ENCODE data around the gene MEI1.

DNA sequence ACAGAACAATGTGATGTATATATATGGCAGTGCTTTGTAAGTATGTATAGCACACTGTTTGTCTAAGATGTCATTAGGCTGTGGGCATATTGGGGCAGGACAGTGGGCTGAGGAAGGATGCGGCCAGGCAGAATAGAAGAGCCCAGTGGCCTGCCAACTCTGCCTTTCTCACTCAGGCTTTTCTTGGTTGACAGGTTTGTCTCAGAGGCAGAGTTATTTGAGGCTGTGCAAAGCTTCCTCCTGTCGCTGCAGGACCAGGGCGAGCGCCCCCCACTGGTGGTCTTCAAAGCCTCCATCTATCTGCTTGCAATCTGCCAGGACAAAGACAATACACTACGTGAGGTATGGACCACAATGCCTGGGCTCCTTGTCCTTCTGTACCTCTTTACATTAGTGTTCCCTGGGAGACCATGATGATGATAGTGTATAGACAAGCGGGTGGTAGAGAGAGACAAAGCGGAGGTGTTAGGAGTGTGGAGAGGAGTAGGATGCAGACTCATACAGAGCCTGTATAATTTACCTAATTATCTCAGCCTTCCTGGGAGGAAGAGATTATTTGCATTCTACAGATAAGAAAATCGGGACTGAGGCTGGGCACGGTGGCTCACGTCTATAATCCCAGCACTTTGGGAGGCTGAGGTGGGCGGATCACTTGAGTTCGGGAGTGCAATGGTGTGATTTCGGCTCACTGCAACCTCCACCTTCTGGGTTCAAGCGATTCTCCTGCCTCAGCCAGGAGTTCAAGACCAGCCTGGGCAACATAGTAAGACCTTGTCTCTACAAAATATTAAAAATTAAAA lies 63.9 kb downstream of the MEI1 start:
- TF ChIP-seq, protein P1, sequence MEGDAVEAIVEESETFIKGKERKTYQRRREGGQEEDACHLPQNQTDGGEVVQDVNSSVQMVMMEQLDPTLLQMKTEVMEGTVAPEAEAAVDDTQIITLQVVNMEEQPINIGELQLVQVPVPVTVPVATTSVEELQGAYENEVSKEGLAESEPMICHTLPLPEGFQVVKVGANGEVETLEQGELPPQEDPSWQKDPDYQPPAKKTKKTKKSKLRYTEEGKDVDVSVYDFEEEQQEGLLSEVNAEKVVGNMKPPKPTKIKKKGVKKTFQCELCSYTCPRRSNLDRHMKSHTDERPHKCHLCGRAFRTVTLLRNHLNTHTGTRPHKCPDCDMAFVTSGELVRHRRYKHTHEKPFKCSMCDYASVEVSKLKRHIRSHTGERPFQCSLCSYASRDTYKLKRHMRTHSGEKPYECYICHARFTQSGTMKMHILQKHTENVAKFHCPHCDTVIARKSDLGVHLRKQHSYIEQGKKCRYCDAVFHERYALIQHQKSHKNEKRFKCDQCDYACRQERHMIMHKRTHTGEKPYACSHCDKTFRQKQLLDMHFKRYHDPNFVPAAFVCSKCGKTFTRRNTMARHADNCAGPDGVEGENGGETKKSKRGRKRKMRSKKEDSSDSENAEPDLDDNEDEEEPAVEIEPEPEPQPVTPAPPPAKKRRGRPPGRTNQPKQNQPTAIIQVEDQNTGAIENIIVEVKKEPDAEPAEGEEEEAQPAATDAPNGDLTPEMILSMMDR (conservative IDR thresholded peaks at IDR 0.05): peak; percentile 66
- no peak for TF ChIP-seq ZFX (IDR thresholded peaks at IDR 0.05)

All from C4-2B (cell line).